Ishikawa (cell line): ENCODE results near the gene AGRP.
A peak's percentile ranks its signal among the peaks of the same experiment; 100 is the strongest.

Experiments
- CEBPB ChIP-seq: IDR thresholded peaks from 2 replicates; pipeline ENCODE4 v1.6.1; 2012
- CREB1 ChIP-seq: IDR thresholded peaks from 2 replicates; pipeline ENCODE4 v1.6.1; 2012; ENCODE audit warnings: low read depth
- EGR1 ChIP-seq: IDR thresholded peaks from 2 replicates; pipeline ENCODE4 v1.6.1; 2012
- EP300 ChIP-seq: IDR thresholded peaks from 2 replicates; pipeline ENCODE4 v1.6.1; 2012; ENCODE audit warnings: borderline replicate concordance
- FOXM1 ChIP-seq: IDR thresholded peaks from 2 replicates; pipeline ENCODE4 v1.6.1; 2012; ENCODE audit warnings: low read depth, borderline replicate concordance
- NFIC ChIP-seq: IDR thresholded peaks from 2 replicates; pipeline ENCODE4 v1.6.1; 2012
- RAD21 ChIP-seq: IDR thresholded peaks from 2 replicates; pipeline ENCODE4 v1.6.1; 2012; ENCODE audit warnings: low read depth
- REST ChIP-seq: IDR thresholded peaks from 2 replicates; pipeline ENCODE4 v1.6.1; 2012; ENCODE audit warnings: low read depth, mild to moderate bottlenecking
- TAF1 ChIP-seq: IDR thresholded peaks from 2 replicates; pipeline ENCODE4 v1.6.1; 2012; ENCODE audit warnings: low read depth, mild to moderate bottlenecking
- TCF12 ChIP-seq: IDR thresholded peaks from 2 replicates; pipeline ENCODE4 v1.6.1; 2012; ENCODE audit warnings: low read depth
- TEAD4 ChIP-seq: IDR thresholded peaks from 2 replicates; pipeline ENCODE4 v1.6.1; 2012
- USF1 ChIP-seq: IDR thresholded peaks from 2 replicates; pipeline ENCODE4 v1.6.1; 2012
- YY1 ChIP-seq: IDR thresholded peaks from 2 replicates; pipeline ENCODE4 v1.6.1; 2012; ENCODE audit warnings: low read depth
- ZBTB7A ChIP-seq: IDR thresholded peaks from 2 replicates; pipeline ENCODE4 v1.6.1; 2012; ENCODE audit warnings: low read depth
- TF ChIP-seq, protein P1 (sequence below): IDR thresholded peaks from 2 replicates; pipeline ENCODE4 v1.6.1; 2012

The AGRP gene

GRCh38 chr16:67454852-67455251 is 28.5 kb downstream of the AGRP start:
- no peak for TF ChIP-seq TAF1
- no peak for TF ChIP-seq RAD21
- TF ChIP-seq EP300, result no peak
- peak; percentile 54 for TF ChIP-seq REST
- no peak for TF ChIP-seq TCF12
- TF ChIP-seq, protein P1, sequence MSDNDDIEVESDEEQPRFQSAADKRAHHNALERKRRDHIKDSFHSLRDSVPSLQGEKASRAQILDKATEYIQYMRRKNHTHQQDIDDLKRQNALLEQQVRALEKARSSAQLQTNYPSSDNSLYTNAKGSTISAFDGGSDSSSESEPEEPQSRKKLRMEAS, result no peak
- TF ChIP-seq CEBPB, result no peak
- TF ChIP-seq TEAD4, result no peak

GRCh38 chr16:67454104-67454503 is 29.2 kb downstream of the AGRP start:
- TF ChIP-seq RAD21 (no peak), TAF1 (no peak), NFIC (no peak), TCF12 (no peak), YY1 (no peak), USF1 (no peak), FOXM1 (no peak), EGR1 (no peak), EP300 (no peak), CEBPB (no peak), REST (no peak), CREB1 (no peak), TEAD4 (no peak), ZBTB7A (no peak)
- TF ChIP-seq, protein P1, result no peak

DNA sequence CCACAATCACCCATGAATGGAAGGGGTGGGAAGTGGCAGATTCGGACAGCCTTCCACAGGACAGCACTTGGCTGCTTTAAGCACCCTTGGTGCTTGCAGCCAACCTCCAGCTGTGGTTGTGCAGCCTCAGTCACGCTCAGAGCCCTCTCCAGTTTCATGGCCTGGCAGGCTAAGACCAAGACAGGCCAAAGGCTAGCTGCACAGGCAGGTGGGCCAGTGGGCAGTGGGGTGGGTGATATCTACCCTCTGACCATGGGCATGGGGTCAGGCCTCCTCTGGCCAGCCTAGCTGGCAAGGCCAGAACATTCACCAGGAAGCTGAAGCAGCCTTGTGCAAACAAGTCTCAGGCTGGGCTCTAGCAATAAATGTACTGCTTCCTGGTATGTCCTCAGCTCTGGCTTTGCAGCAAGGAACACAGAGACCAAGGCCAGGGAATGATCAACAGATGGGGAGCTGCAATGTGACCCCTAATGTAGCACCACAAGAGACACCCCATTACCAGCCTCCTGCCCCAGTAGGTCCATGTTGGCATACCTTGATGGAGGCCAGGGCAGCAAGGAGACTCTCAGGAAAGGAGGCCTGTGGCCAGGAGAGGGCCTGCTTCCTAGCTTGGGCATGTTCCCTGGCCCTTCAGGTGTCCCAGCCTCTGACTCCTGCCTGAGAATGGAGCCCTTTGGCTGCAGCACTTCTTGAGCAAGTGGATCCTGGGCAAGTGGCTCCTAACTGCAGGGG is 31.5 kb downstream of the AGRP start:
- TF ChIP-seq NFIC (no peak), FOXM1 (no peak), YY1 (no peak), TCF12 (no peak), REST (no peak), RAD21 (no peak), EP300 (no peak), USF1 (no peak), TAF1 (no peak), CEBPB (no peak), CREB1 (no peak), EGR1 (no peak)
- TF ChIP-seq, protein P1, result no peak

DNA sequence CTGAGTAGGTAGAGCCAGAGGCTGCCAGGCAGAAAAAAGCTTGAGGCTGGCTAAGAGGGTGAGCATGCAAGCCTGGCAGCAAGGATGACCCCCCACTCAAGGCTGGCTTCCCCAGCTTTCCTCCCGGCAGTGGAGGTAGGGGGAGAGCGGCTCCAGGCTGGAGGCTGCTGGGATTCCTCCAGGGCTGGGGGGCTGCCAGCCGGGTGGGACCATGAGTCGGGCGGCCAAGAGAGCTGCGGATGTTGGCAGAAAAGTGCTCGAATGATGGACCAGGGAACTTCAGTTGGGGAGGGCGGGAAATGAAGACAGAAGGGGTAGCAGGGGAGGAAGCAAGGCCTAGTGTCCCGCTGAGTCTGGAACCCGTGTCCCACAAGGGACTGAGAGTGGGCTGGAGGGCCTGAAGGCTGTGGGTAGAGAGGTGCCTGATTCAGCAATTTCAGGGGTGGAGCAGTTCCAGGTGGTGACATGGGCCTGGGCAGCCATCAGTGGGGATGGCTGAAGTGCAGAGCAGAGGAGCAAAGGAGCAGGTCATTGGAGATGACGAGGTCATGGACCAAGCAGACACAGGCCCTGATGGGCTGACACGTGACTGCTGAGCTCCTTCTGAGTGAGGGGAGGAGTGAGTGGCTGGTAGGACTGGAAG is 32.2 kb downstream of the AGRP start:
- TF ChIP-seq TCF12, result no peak

GRCh38 chr16:67449739-67450138 is 33.6 kb downstream of the AGRP start:
- no peak for TF ChIP-seq TCF12
- no peak for TF ChIP-seq NFIC
- TF ChIP-seq USF1, result no peak
- no peak for TF ChIP-seq FOXM1
- no peak for TF ChIP-seq CEBPB
- no peak for TF ChIP-seq YY1
